ENCODE measurements around the gene TPP1. TPM values are rescaled to one million over a fixed set of nuclear protein-coding genes. Genes with fewer than 3 reads are reported as not detected.

TPP1 gene
- total RNA-seq, 4 donors from 2014 or later, result 13.9 to 43.4 (median 19.6) TPM

- ATAC-seq (peak in 1 of 2 donors; percentile 13), DNase-seq (peak in 1 of 2 donors; percentile 66)
- Histone ChIP-seq H3K4me3 (no peak overlapping the region), H3K27me3 (no peaks in the 10 kb centered on the region), H3K4me1 (peaks cover 25 to 28% of the 10 kb centered on the region in 2 donors), H3K27ac (peak overlapping the region; percentile 78 to 88 (median 86)), H3K36me3 (peaks cover 0 to 5% of the 10 kb centered on the region in 2 donors), H3K9me3 (no peaks in the 10 kb centered on the region)
- TF ChIP-seq CTCF (IDR thresholded peaks at IDR 0.05 in 4 of 5, conservative IDR thresholded peaks at IDR 0.05 in 1 of 5), result no peak
- no peak for TF ChIP-seq POLR2A (IDR thresholded peaks at IDR 0.05)
- in situ Hi-C loops (cut with MboI; ENCODE audit: low sequenced_read_pairs in 4 of 4) (no loop called here), intact Hi-C loops (cut with DNase I; ENCODE audit: low total_unique reads) (no loop called here)
Observed at GRCh38 chr11:6568191-6568918, 50.9 kb downstream of the TPP1 start.

GRCh38 chr11:6567371-6567745 lies 51.9 kb downstream of the TPP1 start:
- H3K4me1 ChIP-seq, result peaks cover 25 to 28% of the 10 kb centered on the region in 2 donors
- H3K27ac ChIP-seq, result peak overlapping the region; percentile 78 to 88 (median 86)
- no peaks in the 10 kb centered on the region for H3K9me3 ChIP-seq
- no peak overlapping the region for H3K4me3 ChIP-seq
- in situ Hi-C loops (cut with MboI; ENCODE audit: low sequenced_read_pairs in 4 of 4), result no loop called here
- no peak for DNase-seq
- peak in 1 of 2 donors; percentile 24 for ATAC-seq
- TF ChIP-seq CTCF (IDR thresholded peaks at IDR 0.05 in 4 of 5, conservative IDR thresholded peaks at IDR 0.05 in 1 of 5), result no peak
- TF ChIP-seq POLR2A (IDR thresholded peaks at IDR 0.05), result peak in 1 of 2 donors; percentile 22
- intact Hi-C loops (cut with DNase I; ENCODE audit: low total_unique reads), result loop anchor here (2.0 kb wide), 1 partner anchor 21 kb away; no protein-coding TSS in a partner anchor
- peaks cover 0 to 4% of the 10 kb centered on the region in 2 donors for H3K36me3 ChIP-seq
- H3K27me3 ChIP-seq, result no peaks in the 10 kb centered on the region

- DNase-seq, result peak; percentile 81 to 83
- Histone ChIP-seq H3K27ac (peak overlapping the region; percentile 78 to 88 (median 86)), H3K36me3 (peaks cover 0 to 4% of the 10 kb centered on the region in 2 donors), H3K27me3 (no peaks in the 10 kb centered on the region), H3K9me3 (no peaks in the 10 kb centered on the region), H3K4me1 (peaks cover 25 to 28% of the 10 kb centered on the region in 2 donors), H3K4me3 (no peak overlapping the region)
- in situ Hi-C loops (cut with MboI; ENCODE audit: low sequenced_read_pairs in 4 of 4) (no loop called here), intact Hi-C loops (cut with DNase I; ENCODE audit: low total_unique reads) (loop anchor here (2.0 kb wide), 1 partner anchor 20 kb away; no protein-coding TSS in a partner anchor)
- ATAC-seq, result peak; percentile 72 to 92
- TF ChIP-seq POLR2A (IDR thresholded peaks at IDR 0.05), result no peak
- peak in 1 of 5 experiments; percentile 11 for TF ChIP-seq CTCF (IDR thresholded peaks at IDR 0.05 in 4 of 5, conservative IDR thresholded peaks at IDR 0.05 in 1 of 5)
Observed at GRCh38 chr11:6566704-6567370, 52.4 kb downstream of the TPP1 start.

GRCh38 chr11:6565988-6566703 lies 53.1 kb downstream of the TPP1 start:
- no peak for DNase-seq
- no peaks in the 10 kb centered on the region for H3K9me3 ChIP-seq
- peaks cover 19 to 28% of the 10 kb centered on the region in 2 donors for H3K4me1 ChIP-seq
- H3K4me3 ChIP-seq, result no peak overlapping the region
- TF ChIP-seq CTCF (IDR thresholded peaks at IDR 0.05 in 4 of 5, conservative IDR thresholded peaks at IDR 0.05 in 1 of 5), result no peak
- no peak for TF ChIP-seq POLR2A (IDR thresholded peaks at IDR 0.05)
- no peaks in the 10 kb centered on the region for H3K27me3 ChIP-seq
- H3K36me3 ChIP-seq, result peaks cover 0 to 4% of the 10 kb centered on the region in 2 donors
- intact Hi-C loops (cut with DNase I; ENCODE audit: low total_unique reads) (loop anchor here (2.0 kb wide), 1 partner anchor 19 kb away; no protein-coding TSS in a partner anchor), in situ Hi-C loops (cut with MboI; ENCODE audit: low sequenced_read_pairs in 4 of 4) (no loop called here)
- peak overlapping the region; percentile 78 to 88 (median 86) for H3K27ac ChIP-seq
- ATAC-seq, result no peak
